Common myeloid progenitor, CD34-positive (primary cell): ENCODE measurements around the gene CD96.

Experiments used
- CTCF ChIA-PET: fragments of 350-600 bp; sonication (Branson Sonifier 250); formaldehyde crosslinking; loops from one replicate; lab custom pipeline; 2021; ENCODE audit warnings: antibody characterized with exemption; lab: Charles Lee
- POLR2A ChIA-PET: fragments of 350-600 bp; sonication (Branson Sonifier 250); formaldehyde crosslinking; loops from one replicate; lab custom pipeline; 2021; ENCODE audit warnings: antibody characterized with exemption; lab: Charles Lee
- DNase-seq, 3 donors: peaks; one replicate each; pipeline versions ENCODE4 v3.0.0 to v3.0.0-alpha.2; 2013
- H3K27ac ChIP-seq, 2 experiments: 1 replicate in 1 of 2; 2 replicates in 1 of 2; pipeline ENCODE4 v1.7.0; 2013; ENCODE audit warnings: inconsistent platforms in 2 of 2, low read length in 2 of 2, mild to moderate bottlenecking in 2 of 2, low read depth in 1 of 2, moderate library complexity in 1 of 2; ENCODE audit not compliant: severe bottlenecking in 2 of 2, insufficient read depth in 1 of 2, poor library complexity in 1 of 2
- H3K27me3 ChIP-seq, 5 experiments: replicated peaks in 2 of 5; 1 replicate in 3 of 5; 2 replicates in 2 of 5; pipeline versions ENCODE4 v1.6.1 to v1.7.0; 2013; ENCODE audit warnings: low read length in 4 of 5, mild to moderate bottlenecking in 2 of 5, moderate library complexity in 2 of 5, inconsistent platforms in 1 of 5; ENCODE audit not compliant: insufficient read depth in 5 of 5, control insufficient read depth in 4 of 5
- H3K36me3 ChIP-seq, 4 experiments: 1 replicate in 2 of 4; 2 replicates in 2 of 4; pipeline versions ENCODE4 v1.6.1 to v1.7.0; 2013; ENCODE audit warnings: low read length in 3 of 4, control low read depth in 1 of 4, mild to moderate bottlenecking in 1 of 4; ENCODE audit not compliant: control insufficient read depth in 4 of 4, insufficient read depth in 4 of 4
- H3K4me1 ChIP-seq, 4 experiments: 1 replicate in 3 of 4; 2 replicates in 1 of 4; pipeline versions ENCODE4 v1.6.1 to v1.7.1; 2013; ENCODE audit warnings: low read length in 3 of 4, mild to moderate bottlenecking in 3 of 4, control low read depth in 1 of 4, inconsistent platforms in 1 of 4, moderate library complexity in 1 of 4; ENCODE audit not compliant: control insufficient read depth in 4 of 4, insufficient read depth in 4 of 4; ENCODE audit errors: control extremely low read depth in 1 of 4
- H3K4me3 ChIP-seq, 7 experiments: 1 replicate in 4 of 7; 2 replicates in 3 of 7; pipeline versions ENCODE4 v1.5.1 to v1.7.0; 2013; ENCODE audit warnings: mild to moderate bottlenecking in 7 of 7, low read length in 6 of 7, moderate library complexity in 6 of 7, inconsistent platforms in 2 of 7, low read depth in 2 of 7, control low read depth in 1 of 7; ENCODE audit not compliant: insufficient read depth in 4 of 7, control insufficient read depth in 1 of 7; ENCODE audit errors: extremely low read depth in 1 of 7
- H3K9me3 ChIP-seq, 5 experiments: 1 replicate in 4 of 5; 2 replicates in 1 of 5; pipeline versions ENCODE4 v1.6.1 to v1.7.1; 2013; ENCODE audit warnings: low read length in 4 of 5, mild to moderate bottlenecking in 2 of 5, inconsistent platforms in 1 of 5, low read depth in 1 of 5, moderate library complexity in 1 of 5; ENCODE audit not compliant: control insufficient read depth in 4 of 5, insufficient read depth in 2 of 5; ENCODE audit errors: control extremely low read depth in 1 of 5
- WGBS: methylation state at CpG from one replicate; pipeline ENCODE4 v1.1.5; 2013; ENCODE audit not compliant: insufficient coverage; 5-methylcytosine and 5-hydroxymethylcytosine counted together

The CD96 gene

DNA sequence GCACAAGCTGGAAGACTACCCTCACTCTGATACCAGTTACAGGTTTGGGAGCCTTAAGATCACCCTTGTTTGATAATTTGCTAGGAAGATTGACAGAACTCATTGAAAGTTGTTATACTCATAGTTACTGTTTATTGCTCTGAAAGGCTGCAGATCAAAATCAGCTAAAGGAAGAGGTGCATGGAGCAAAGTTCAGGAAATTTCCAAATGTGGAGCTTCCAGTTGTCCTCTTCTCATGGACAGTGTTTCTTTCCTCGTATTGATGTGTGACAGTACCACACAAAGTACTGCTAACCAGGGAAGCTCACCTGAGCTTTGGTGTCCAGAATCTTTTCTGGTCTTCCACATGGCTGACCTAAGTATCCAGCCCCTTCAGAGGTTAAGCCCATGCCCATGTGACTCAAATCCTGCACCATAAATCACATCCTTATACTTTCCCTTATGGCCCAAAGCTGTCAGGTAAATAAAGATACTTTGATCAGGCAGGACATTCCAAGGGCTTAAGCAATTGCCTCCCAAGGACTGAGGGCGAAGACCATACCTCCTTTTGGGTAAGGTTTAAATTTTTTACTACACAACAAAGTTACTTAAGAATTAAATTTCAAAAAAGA lies 146.3 kb downstream of the CD96 start:
- Histone ChIP-seq H3K27me3 (no peaks in the 10 kb centered on the region), H3K9me3 (no peaks in the 10 kb centered on the region), H3K4me3 (no peak overlapping the region), H3K36me3 (no peaks in the 10 kb centered on the region), H3K4me1 (peaks cover 0 to 15% (median 3%) of the 10 kb centered on the region in 4 experiments), H3K27ac (no peak overlapping the region)
- no peak for DNase-seq
- ChIA-PET CTCF (interaction anchor here (0.8 to 4.9 kb wide), 7 partner anchors 10 to 273 kb away, joined by 3 to 62 read pairs (median 4); no protein-coding TSS in a partner anchor), POLR2A (no interaction called here)
- WGBS = no CpG with 5 or more reads among the region's 2 CpGs

DNA sequence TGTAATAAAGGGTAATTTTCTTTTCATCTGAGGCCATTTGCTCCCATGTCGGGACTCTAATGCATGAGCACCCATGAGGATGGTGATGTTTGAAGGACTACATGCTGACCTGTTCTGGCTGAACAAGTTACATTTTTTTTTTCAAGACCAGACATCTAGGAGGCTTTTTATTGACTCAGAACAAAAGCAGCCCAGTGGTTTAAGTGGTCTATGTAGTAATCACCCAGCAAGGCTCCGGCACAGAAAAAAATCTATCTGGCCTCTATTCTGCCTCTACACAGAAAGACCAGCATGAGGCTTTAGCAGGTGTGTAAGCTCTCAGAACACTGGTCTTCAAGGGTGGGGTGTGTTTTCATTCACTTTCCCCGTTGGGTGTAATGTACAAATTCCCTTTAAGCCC lies 148.2 kb downstream of the CD96 start:
- POLR2A ChIA-PET = no interaction called here
- H3K36me3 ChIP-seq = no peaks in the 10 kb centered on the region
- DNase-seq = no peak
- no peaks in the 10 kb centered on the region for H3K27me3 ChIP-seq
- no peak overlapping the region for H3K27ac ChIP-seq
- 100% methylated on average over 1 of the region's 3 CpGs for WGBS
- peaks cover 0 to 15% (median 3%) of the 10 kb centered on the region in 4 experiments for H3K4me1 ChIP-seq
- H3K9me3 ChIP-seq = no peaks in the 10 kb centered on the region
- CTCF ChIA-PET = interaction anchor here (0.7 to 5.3 kb wide), 9 partner anchors 9 to 323 kb away, joined by 3 to 56 read pairs (median 6); partner anchors contain the start of gene CD96
- H3K4me3 ChIP-seq = no peak overlapping the region

DNA sequence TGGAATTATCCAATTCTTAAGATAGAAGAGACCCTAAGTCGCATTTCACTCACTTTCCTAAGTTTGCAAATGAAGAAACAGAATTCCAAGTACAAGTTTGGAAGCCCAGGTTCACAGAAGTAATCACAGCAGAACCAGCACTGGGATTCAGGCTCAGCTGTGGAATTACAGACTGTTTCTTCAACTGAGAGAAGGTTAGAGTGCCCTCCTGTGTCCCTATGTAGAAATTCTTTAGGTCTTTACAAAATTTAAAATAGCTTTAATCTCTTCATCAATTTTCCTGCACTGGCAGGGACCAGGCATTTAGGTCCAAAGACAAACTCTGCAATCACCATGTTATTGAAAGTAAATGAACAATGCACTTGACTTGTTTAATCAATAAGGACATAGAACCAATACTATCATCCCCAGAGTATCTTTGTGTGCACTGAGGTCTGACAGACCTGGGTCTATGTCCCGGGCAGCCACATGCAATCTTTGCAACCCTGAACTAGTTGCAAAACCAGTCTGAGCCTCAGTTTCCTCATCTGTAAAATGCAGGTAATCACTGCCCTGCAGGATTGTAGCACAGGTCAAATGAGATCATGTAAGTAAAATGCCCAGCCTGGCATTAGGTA lies 149.4 kb downstream of the CD96 start:
- ChIA-PET POLR2A (no interaction called here), CTCF (interaction anchor here (0.5 to 5.3 kb wide), 16 partner anchors 8 to 322 kb away, joined by 3 to 56 read pairs (median 4); partner anchors contain the start of gene CD96)
- peak; percentile 60 to 72 (median 67) for DNase-seq
- no peaks in the 10 kb centered on the region for H3K36me3 ChIP-seq
- no peaks in the 10 kb centered on the region for H3K9me3 ChIP-seq
- H3K27ac ChIP-seq = no peak overlapping the region
- H3K4me3 ChIP-seq = no peak overlapping the region
- H3K4me1 ChIP-seq = peaks cover 0 to 19% (median 3%) of the 10 kb centered on the region in 4 experiments
- 13% methylated on average over 1 of the region's 2 CpGs for WGBS
- no peaks in the 10 kb centered on the region for H3K27me3 ChIP-seq

DNA sequence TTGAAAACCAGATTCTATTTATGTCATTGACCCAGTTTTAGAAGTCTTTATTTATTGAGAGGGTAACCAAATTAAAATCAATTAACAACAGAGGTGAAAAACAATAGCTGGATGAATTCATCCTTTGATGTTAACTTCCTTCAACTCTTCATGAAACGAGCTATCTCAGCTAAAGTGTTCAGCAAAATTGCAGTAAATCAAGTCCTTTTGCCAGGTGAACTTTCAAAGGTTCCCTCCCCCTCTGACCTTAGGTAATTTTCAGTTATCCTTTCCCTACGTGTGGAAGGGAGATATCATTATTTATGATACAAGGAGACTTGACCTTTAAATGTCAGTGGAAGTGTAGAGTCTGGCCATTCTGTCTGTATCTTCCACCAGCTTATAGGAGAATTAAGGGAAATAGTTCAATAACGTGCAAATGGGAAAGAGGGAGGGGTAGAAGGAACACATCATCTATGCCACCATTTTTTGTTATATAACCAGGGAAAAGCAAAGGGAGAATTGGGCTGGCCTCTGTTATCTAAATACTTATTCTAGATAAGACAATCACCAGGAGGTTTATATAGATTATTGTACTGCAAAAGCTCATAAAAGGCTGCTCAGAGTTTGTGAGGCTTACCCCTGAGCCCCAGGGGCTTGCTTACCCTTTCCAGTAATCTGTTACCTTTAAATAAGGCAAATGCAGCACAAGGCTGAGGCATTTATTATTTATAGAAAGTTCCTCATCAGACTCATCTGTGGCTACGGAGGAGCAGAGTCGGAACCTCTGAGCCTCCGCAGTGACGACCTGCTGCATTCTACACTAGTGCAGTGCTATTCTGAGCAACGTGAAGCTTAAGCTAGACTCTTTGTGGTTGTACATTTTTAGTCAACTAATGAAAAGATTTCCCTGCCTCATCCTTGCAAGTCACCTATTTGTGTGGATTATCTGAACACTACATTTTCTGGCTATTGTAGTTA lies 150.9 kb downstream of the CD96 start:
- 90% methylated on average over 6 of the region's 8 CpGs for WGBS
- H3K36me3 ChIP-seq = no peaks in the 10 kb centered on the region
- no peak overlapping the region for H3K4me3 ChIP-seq
- peaks cover 0 to 19% (median 3%) of the 10 kb centered on the region in 4 experiments for H3K4me1 ChIP-seq
- H3K27me3 ChIP-seq = no peaks in the 10 kb centered on the region
- no peaks in the 10 kb centered on the region for H3K9me3 ChIP-seq
- POLR2A ChIA-PET = no interaction called here
- DNase-seq = no peak
- CTCF ChIA-PET = interaction anchor here (0.8 to 5.3 kb wide), 7 partner anchors 7 to 286 kb away, joined by 3 to 56 read pairs (median 6); partner anchors contain the start of gene ABHD10
- H3K27ac ChIP-seq = no peak overlapping the region

DNA sequence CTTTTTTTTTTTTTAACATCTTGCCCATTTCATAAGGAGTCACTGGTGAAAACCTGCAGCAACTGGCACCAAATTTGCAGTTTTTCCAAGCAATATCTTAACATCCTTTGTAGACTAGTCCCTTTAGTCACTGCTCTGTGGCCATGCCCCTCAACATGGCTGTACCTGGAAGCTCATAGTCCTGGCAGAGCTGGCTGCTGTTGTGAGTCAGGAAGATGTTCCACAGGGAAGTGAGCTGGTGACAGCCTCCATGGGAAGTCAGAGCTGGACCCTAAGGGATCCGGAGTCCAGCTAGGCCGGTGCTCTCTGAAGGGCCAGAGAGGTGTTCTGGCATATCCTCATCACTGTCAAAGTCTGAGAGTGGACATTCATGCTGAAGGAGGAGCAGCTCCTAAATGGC lies 152.5 kb downstream of the CD96 start:
- H3K4me3 ChIP-seq = no peak overlapping the region
- no peaks in the 10 kb centered on the region for H3K9me3 ChIP-seq
- H3K27me3 ChIP-seq = no peaks in the 10 kb centered on the region
- no peak for DNase-seq
- ChIA-PET CTCF (interaction anchor here (0.7 to 5.3 kb wide), 6 partner anchors 9 to 115 kb away, joined by 3 to 56 read pairs (median 6); no protein-coding TSS in a partner anchor), POLR2A (interaction anchor here (1.0 kb wide), 1 partner anchor 101 kb away, joined by 5 read pairs; no protein-coding TSS in a partner anchor)
- H3K36me3 ChIP-seq = no peaks in the 10 kb centered on the region
- WGBS = 100% methylated on average over 2 of the region's 2 CpGs
- peaks cover 0 to 19% (median 3%) of the 10 kb centered on the region in 4 experiments for H3K4me1 ChIP-seq
- no peak overlapping the region for H3K27ac ChIP-seq

DNA sequence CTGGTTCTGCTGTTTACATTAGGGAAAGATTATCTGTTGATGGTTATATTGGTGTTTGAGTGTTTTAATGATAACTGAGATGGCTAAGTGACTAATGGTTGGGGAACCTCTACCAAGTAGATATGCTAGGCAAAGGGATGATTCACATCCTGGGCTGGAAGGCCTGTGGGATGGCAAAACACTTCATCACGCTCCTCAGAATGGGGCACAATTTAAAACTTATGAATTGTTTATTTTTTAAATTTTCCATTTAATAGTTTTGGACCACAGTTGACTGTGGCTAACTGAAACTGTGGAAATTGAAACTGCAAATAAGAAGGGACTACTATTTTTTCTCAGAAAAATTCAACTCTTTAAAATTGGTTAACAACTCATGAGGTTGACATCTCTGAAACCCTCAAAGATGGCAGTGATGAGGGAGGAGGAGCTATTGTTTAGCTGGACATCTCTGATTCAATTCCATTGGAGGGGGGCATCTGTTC lies 153.7 kb downstream of the CD96 start:
- WGBS = no CpG with 5 or more reads among the region's 1 CpG
- ChIA-PET CTCF (interaction anchor here (1.2 to 2.4 kb wide), 7 partner anchors 10 to 293 kb away, joined by 3 to 19 read pairs (median 4); no protein-coding TSS in a partner anchor), POLR2A (no interaction called here)
- no peaks in the 10 kb centered on the region for H3K9me3 ChIP-seq
- peaks cover 0 to 12% (median under 1%) of the 10 kb centered on the region in 4 experiments for H3K4me1 ChIP-seq
- no peak overlapping the region for H3K27ac ChIP-seq
- no peak for DNase-seq
- H3K4me3 ChIP-seq = no peak overlapping the region
- H3K27me3 ChIP-seq = no peaks in the 10 kb centered on the region
- no peaks in the 10 kb centered on the region for H3K36me3 ChIP-seq
